ENCODE measurements around the gene PDE6C. TPM values are rescaled to one million over a fixed set of nuclear protein-coding genes. Genes with fewer than 3 reads are reported as not detected.

Gene PDE6C
- total and polyA plus RNA-seq, 3 donors from 2014 or later = 0.09 TPM; not detected in 2

- Histone ChIP-seq H3K4me1 (no peaks in the 10 kb centered on the region), H3K9me3 (no peaks in the 10 kb centered on the region), H3K27me3 (no peaks in the 10 kb centered on the region), H3K27ac (no peak overlapping the region), H3K36me3 (ENCODE audit: low read depth, missing control alignments) (no peaks in the 10 kb centered on the region), H3K4me3 (no peak overlapping the region)
- no peak for DNase-seq
- 81 to 86% methylated on average over 3 of the region's 3 CpGs for WGBS, 2 donors
- no peak for TF ChIP-seq CTCF (IDR thresholded peaks at IDR 0.05)
- TF ChIP-seq POLR2A (IDR thresholded peaks at IDR 0.05) = no peak
- intact Hi-C loops (cut with DNase I; ENCODE audit: low total_unique reads) = no loop called here
Observed at GRCh38 chr10:93576888-93577287, 35.4 kb upstream of the PDE6C start.

- WGBS, 2 donors = 85 to 93% methylated on average over 3 of the region's 3 CpGs
- DNase-seq = no peak
- intact Hi-C loops (cut with DNase I; ENCODE audit: low total_unique reads) = no loop called here
- no peaks in the 10 kb centered on the region for H3K27me3 ChIP-seq
- H3K4me3 ChIP-seq = no peak overlapping the region
- no peak overlapping the region for H3K27ac ChIP-seq
- H3K9me3 ChIP-seq = no peaks in the 10 kb centered on the region
- TF ChIP-seq POLR2A (IDR thresholded peaks at IDR 0.05) (no peak), CTCF (IDR thresholded peaks at IDR 0.05) (no peak)
- H3K4me1 ChIP-seq = no peaks in the 10 kb centered on the region
- no peaks in the 10 kb centered on the region for H3K36me3 ChIP-seq (ENCODE audit: low read depth, missing control alignments)
Observed at GRCh38 chr10:93577565-93577964, 34.8 kb upstream of the PDE6C start.

GRCh38 chr10:93579089-93579488 is 33.2 kb upstream of the PDE6C start:
- Histone ChIP-seq H3K27me3 (no peaks in the 10 kb centered on the region), H3K36me3 (ENCODE audit: low read depth, missing control alignments) (no peaks in the 10 kb centered on the region), H3K27ac (no peak overlapping the region), H3K9me3 (no peaks in the 10 kb centered on the region), H3K4me3 (no peak overlapping the region), H3K4me1 (no peaks in the 10 kb centered on the region)
- intact Hi-C loops (cut with DNase I; ENCODE audit: low total_unique reads) = no loop called here
- TF ChIP-seq CTCF (IDR thresholded peaks at IDR 0.05) = no peak
- no peak for TF ChIP-seq POLR2A (IDR thresholded peaks at IDR 0.05)
- WGBS, 2 donors = 85 to 88% methylated on average over 7 of the region's 7 CpGs
- no peak for DNase-seq

GRCh38 chr10:93579985-93580711 is 32.2 kb upstream of the PDE6C start:
- no peak for TF ChIP-seq POLR2A (IDR thresholded peaks at IDR 0.05)
- TF ChIP-seq CTCF (IDR thresholded peaks at IDR 0.05) = no peak
- Histone ChIP-seq H3K4me1 (no peaks in the 10 kb centered on the region), H3K27ac (no peak overlapping the region), H3K4me3 (no peak overlapping the region), H3K9me3 (no peaks in the 10 kb centered on the region), H3K27me3 (no peaks in the 10 kb centered on the region), H3K36me3 (ENCODE audit: low read depth, missing control alignments) (no peaks in the 10 kb centered on the region)
- intact Hi-C loops (cut with DNase I; ENCODE audit: low total_unique reads) = no loop called here
- DNase-seq = no peak
- WGBS, 2 donors = 84 to 88% methylated on average over 3 of the region's 3 CpGs

- no peak overlapping the region for H3K4me3 ChIP-seq
- no peaks in the 10 kb centered on the region for H3K4me1 ChIP-seq
- no peak for TF ChIP-seq CTCF (IDR thresholded peaks at IDR 0.05)
- no peak for TF ChIP-seq POLR2A (IDR thresholded peaks at IDR 0.05)
- H3K27ac ChIP-seq = no peak overlapping the region
- intact Hi-C loops (cut with DNase I; ENCODE audit: low total_unique reads) = no loop called here
- 54 to 67% methylated on average over 6 of the region's 6 CpGs for WGBS, 2 donors
- no peaks in the 10 kb centered on the region for H3K36me3 ChIP-seq (ENCODE audit: low read depth, missing control alignments)
- H3K9me3 ChIP-seq = no peaks in the 10 kb centered on the region
- H3K27me3 ChIP-seq = no peaks in the 10 kb centered on the region
- DNase-seq = no peak
Observed at GRCh38 chr10:93580828-93581227, 31.5 kb upstream of the PDE6C start.
